Panc1 (cell line): ENCODE data around the gene AK4.

ENCODE experiments used
- CTCF ChIP-seq: fragments of 450-650 bp; IDR thresholded peaks from 2 replicates; pipeline ENCODE4 v1.5.1; 2017; ENCODE audit warnings: mild to moderate bottlenecking
- POLR2AphosphoS5 ChIP-seq: IDR thresholded peaks from 2 replicates; pipeline ENCODE4 v1.6.1; 2012; ENCODE audit warnings: mild to moderate bottlenecking, low read depth, low read length, moderate library complexity
- SIN3A ChIP-seq: IDR thresholded peaks from 2 replicates; pipeline ENCODE4 v1.6.1; 2012; ENCODE audit warnings: low read depth, mild to moderate bottlenecking, low read length, moderate library complexity, borderline replicate concordance; ENCODE audit not compliant: insufficient read depth

GRCh38 chr1:65176591-65176990 lies 28.6 kb downstream of the AK4 start:
- TF ChIP-seq SIN3A (no peak), CTCF (no peak), POLR2AphosphoS5 (no peak)
